GM12878 (cell line): Measurements from ENCODE around the gene OR52I2. TPM values are rescaled to one million over a fixed set of nuclear protein-coding genes. Genes with fewer than 3 reads are reported as not detected.

Source experiments
- ATAC-seq: fragments of 200-7000 bp; cut with Tn5 transposase; 3 replicates; pipeline ENCODE4 v1.9.1; 2020; ENCODE audit warnings: mild to moderate bottlenecking, moderate library complexity
- BruUV-seq: library from RNA; stranded (reverse); fragments of 400-500 nt; replicated peaks from 2 replicates; lab custom pipeline; 2021; lab: Mats Ljungman, UMichigan
- CTCF ChIA-PET: fragments of 300-600 bp; sonication (Branson Sonifier 250); formaldehyde crosslinking; extraction: SDS; loops from one replicate; lab custom pipeline; 2021; ENCODE audit warnings: inconsistent platforms; lab: Yijun Ruan, JAX
- POLR2A ChIA-PET: fragments of 350-600 bp; formaldehyde crosslinking; extraction: SDS; loops from one replicate; lab custom pipeline; 2021; ENCODE audit warnings: inconsistent platforms; lab: Charles Lee
- RAD21 ChIA-PET: fragments of 300-600 bp; sonication (Branson Sonifier 250); formaldehyde crosslinking; loops from one replicate; lab custom pipeline; 2023; ENCODE audit warnings: antibody characterized with exemption; ENCODE audit not compliant: unreplicated experiment; lab: Charles Lee
- SMC1A ChIA-PET: fragments of 300-600 bp; sonication (Branson Sonifier 250); formaldehyde crosslinking; loops from one replicate; lab custom pipeline; 2023; ENCODE audit not compliant: unreplicated experiment, uncharacterized antibody; lab: Charles Lee
- DNase-seq: peaks from one replicate; pipeline ENCODE4 v3.0.0-alpha.2; 2011; ENCODE audit warnings: low read depth, low spot score
- FAIRE-seq: peaks from 3 replicates; lab custom pipeline; 2011; peaks lifted over from hg19 to GRCh38; lab: Jason Lieb, UNC
- H2AFZ ChIP-seq: 2 replicates; pipeline ENCODE4 v1.6.0; 2011; ENCODE audit warnings: low read depth, low read length, control low read depth; ENCODE audit not compliant: control insufficient read depth
- H3K27ac ChIP-seq: 2 replicates; pipeline ENCODE4 v1.5.1; 2011; ENCODE audit warnings: control low read depth; ENCODE audit not compliant: control insufficient read depth, insufficient read depth
- H3K27me3 ChIP-seq, 2 experiments: replicated peaks in 1 of 2; 2 replicates each; pipeline versions ENCODE4 v1.6.0 to v1.6.1; 2011; ENCODE audit warnings: low read length in 1 of 2; ENCODE audit not compliant: control insufficient read depth in 2 of 2, insufficient read depth in 2 of 2
- H3K36me3 ChIP-seq, 2 experiments: 2 replicates each; pipeline ENCODE4 v1.5.1; 2011; ENCODE audit warnings: low read length in 1 of 2; ENCODE audit not compliant: control insufficient read depth in 2 of 2, insufficient read depth in 2 of 2
- H3K4me1 ChIP-seq: 2 replicates; pipeline ENCODE4 v1.6.1; 2011; ENCODE audit warnings: mild to moderate bottlenecking, low read length, moderate library complexity, mixed read lengths; ENCODE audit not compliant: control insufficient read depth, insufficient read depth
- H3K4me2 ChIP-seq: 2 replicates; pipeline ENCODE4 v1.6.0; 2011; ENCODE audit warnings: control low read depth; ENCODE audit not compliant: control insufficient read depth, insufficient read depth
- H3K4me3 ChIP-seq: fragments of 200-600 bp; sonication (generic); 2 replicates; pipeline ENCODE4 v1.5.1; 2016
- H3K79me2 ChIP-seq: 2 replicates; pipeline ENCODE4 v1.6.0; 2011; ENCODE audit warnings: low read length; ENCODE audit not compliant: control insufficient read depth, insufficient read depth
- H3K9ac ChIP-seq: 2 replicates; pipeline ENCODE4 v1.8.0; 2011; ENCODE audit warnings: low read length, control low read depth, mixed read lengths; ENCODE audit not compliant: control insufficient read depth, insufficient read depth
- H3K9me3 ChIP-seq: replicated peaks from 3 replicates; pipeline ENCODE4 v1.5.1; 2011; ENCODE audit warnings: mild to moderate bottlenecking, low read length; ENCODE audit not compliant: control insufficient read depth, insufficient read depth
- H4K20me1 ChIP-seq: 2 replicates; pipeline ENCODE4 v1.6.0; 2011; ENCODE audit not compliant: control insufficient read depth, insufficient read depth
- CTCF ChIP-seq, 3 experiments: IDR thresholded peaks in 2 of 3; conservative IDR thresholded peaks in 1 of 3; 2 replicates each; pipeline ENCODE4 v1.5.1; 2011; ENCODE audit warnings: low read depth in 3 of 3, low read length in 3 of 3, mild to moderate bottlenecking in 3 of 3, control low read depth in 2 of 3, moderate library complexity in 2 of 3, inconsistent platforms in 1 of 3, mixed read lengths in 1 of 3; ENCODE audit not compliant: control insufficient read depth in 2 of 3, insufficient read depth in 1 of 3; ENCODE audit errors: extremely low read depth in 1 of 3
- HSF1 ChIP-seq: fragments of 150-350 bp; IDR thresholded peaks from 2 replicates; pipeline ENCODE4 v1.6.1; 2014; ENCODE audit warnings: mild to moderate bottlenecking, low read depth, low read length
- IKZF2 ChIP-seq, 2 experiments: fragments of 450-650 bp; IDR thresholded peaks; 2 replicates each; pipeline ENCODE4 v1.6.1; 2017; ENCODE audit warnings: mild to moderate bottlenecking in 2 of 2, moderate library complexity in 2 of 2
- MTA2 ChIP-seq: fragments of 450-650 bp; IDR thresholded peaks from 2 replicates; pipeline ENCODE4 v1.6.1; 2016; ENCODE audit warnings: low read depth, mild to moderate bottlenecking, moderate library complexity
- RAD51 ChIP-seq: fragments of 450-650 bp; IDR thresholded peaks from 2 replicates; pipeline ENCODE4 v1.6.1; 2016; ENCODE audit warnings: moderate library complexity, mild to moderate bottlenecking, inconsistent platforms
- SREBF2 ChIP-seq: IDR thresholded peaks from 2 replicates; pipeline ENCODE4 v1.6.1; 2012; ENCODE audit warnings: mild to moderate bottlenecking, low read length
- TBL1XR1 ChIP-seq: IDR thresholded peaks from 2 replicates; pipeline ENCODE4 v1.6.1; 2012; ENCODE audit warnings: low read depth, low read length, improper control_type of control experiment
- YY1 ChIP-seq: IDR thresholded peaks from 2 replicates; pipeline ENCODE4 v1.6.1; 2011; ENCODE audit warnings: low read depth, mild to moderate bottlenecking, low read length
- ZBTB11 ChIP-seq: fragments of 450-650 bp; formaldehyde crosslinking; IDR thresholded peaks from 2 replicates; pipeline ENCODE4 v1.5.0; 2022; ENCODE audit warnings: mild to moderate bottlenecking, missing genetic modification characterization
- whole genome bisulfite sequencing: methylation state at CpG from one replicate; pipeline ENCODE4 v1.1.6; 2016; ENCODE audit warnings: low lambda C conversion rate; ENCODE audit not compliant: insufficient replicate concordance, insufficient coverage; ENCODE audit errors: missing lambda C conversion rate; 5-methylcytosine and 5-hydroxymethylcytosine counted together
- in situ Hi-C: fragments of 300-500 bp; cut with MboI; formaldehyde crosslinking; loops from 9 replicates; pipeline ENCODE4 v1.14.3; 2018; ENCODE audit warnings: mixed read lengths
- intact Hi-C: fragments of 100-400 bp; cut with micrococcal nuclease; formaldehyde crosslinking; loops from one replicate; pipeline ENCODE4 v1.14.2; 2022; ENCODE audit not compliant: unreplicated experiment
- polyA plus RNA-seq, 11 experiments: library from polyadenylated mRNA; depleted of rRNA in 4 of 11; unstranded in 6 of 11; stranded (reverse) in 5 of 11; fragments of >200 nt; fragmentation: Nextera tagmentation in 4 of 11; fragmentation: Illumina TruSeq in 1 of 11; extraction: Ambion mirVana in 4 of 11; extraction: Trizol in 1 of 11; gene quantifications; 1 replicate in 1 of 11; 2 replicates in 10 of 11; pipeline versions ENCODE4 v1.2.1 to v1.2.3, GENCODE V29; 2011 to 2016; ENCODE audit warnings: inconsistent platforms in 2 of 11, missing spikeins in 2 of 11, low read depth in 1 of 11
- total RNA-seq, 4 experiments: library from RNA; depleted of rRNA in 3 of 4; stranded (reverse); fragments of >200 nt in 3 of 4; fragmentation: Illumina TruSeq in 1 of 4; extraction: Trizol in 1 of 4; gene quantifications; 2 replicates each; pipeline versions ENCODE4 v1.2.1 to v1.2.3, GENCODE V29; 2013 to 2021
- TF ChIP-seq, protein P1 (sequence below): fragments of 450-650 bp; IDR thresholded peaks from 2 replicates; pipeline ENCODE4 v1.6.1; 2018; ENCODE audit warnings: borderline replicate concordance, mild to moderate bottlenecking; ENCODE audit not compliant: partially characterized antibody

OR52I2 gene
- total and polyA plus RNA-seq, 10 of the 15 experiments (the other 5 are each of a cell fraction or from before 2014, with no cell fraction given) = 0.04 to 0.05 TPM; not detected in 8

GRCh38 chr11:4539603-4540219 is 41.8 kb upstream of the OR52I2 start:
- Histone ChIP-seq H3K36me3 (no peaks in the 10 kb centered on the region), H3K27me3 (no peaks in the 10 kb centered on the region; a peak in 1 of 4 replicates), H4K20me1 (no peaks in the 10 kb centered on the region), H2AFZ (no peak overlapping the region), H3K4me3 (no peak overlapping the region), H3K27ac (no peak overlapping the region), H3K79me2 (no peaks in the 10 kb centered on the region), H3K9ac (no peak overlapping the region), H3K9me3 (no peaks in the 10 kb centered on the region), H3K4me1 (no peaks in the 10 kb centered on the region), H3K4me2 (no peak overlapping the region)
- in situ Hi-C loops (loop anchor here (5.0 kb wide), 1 partner anchor 357 kb away; no protein-coding TSS in a partner anchor), intact Hi-C loops (loop anchor here (1.0 kb wide), 1 partner anchor 352 kb away; no protein-coding TSS in a partner anchor)
- FAIRE-seq (peak; percentile 52), DNase-seq (no peak), ATAC-seq (peak; percentile 90)
- CTCF ChIA-PET = interaction anchor here (0.6 to 7.7 kb wide), 12 partner anchors 10 to 1892 kb away, joined by 3 to 122 read pairs (median 4); no protein-coding TSS in a partner anchor
- RAD21 ChIA-PET = interaction anchor here (1.4 to 2.7 kb wide), 3 partner anchors 48 to 357 kb away, joined by 3 to 12 read pairs (median 7); no protein-coding TSS in a partner anchor
- WGBS = 2% methylated on average over 3 of the region's 3 CpGs
- no TSS peak for BruUV-seq
- POLR2A ChIA-PET = no interaction called here
- SMC1A ChIA-PET = interaction anchor here (0.6 to 3.0 kb wide), 7 partner anchors 13 to 353 kb away, joined by 3 to 28 read pairs (median 3); no protein-coding TSS in a partner anchor
- peak; percentile 57 to 68 (median 64) for TF ChIP-seq CTCF (IDR thresholded peaks at IDR 0.05 in 2 of 3, conservative IDR thresholded peaks at IDR 0.05 in 1 of 3; ENCODE audit: control insufficient read depth in 2 of 3, extremely low read depth in 1 of 3, insufficient read depth in 1 of 3, low read depth in 3 of 3, low read length in 3 of 3)
- TF ChIP-seq, protein P1, sequence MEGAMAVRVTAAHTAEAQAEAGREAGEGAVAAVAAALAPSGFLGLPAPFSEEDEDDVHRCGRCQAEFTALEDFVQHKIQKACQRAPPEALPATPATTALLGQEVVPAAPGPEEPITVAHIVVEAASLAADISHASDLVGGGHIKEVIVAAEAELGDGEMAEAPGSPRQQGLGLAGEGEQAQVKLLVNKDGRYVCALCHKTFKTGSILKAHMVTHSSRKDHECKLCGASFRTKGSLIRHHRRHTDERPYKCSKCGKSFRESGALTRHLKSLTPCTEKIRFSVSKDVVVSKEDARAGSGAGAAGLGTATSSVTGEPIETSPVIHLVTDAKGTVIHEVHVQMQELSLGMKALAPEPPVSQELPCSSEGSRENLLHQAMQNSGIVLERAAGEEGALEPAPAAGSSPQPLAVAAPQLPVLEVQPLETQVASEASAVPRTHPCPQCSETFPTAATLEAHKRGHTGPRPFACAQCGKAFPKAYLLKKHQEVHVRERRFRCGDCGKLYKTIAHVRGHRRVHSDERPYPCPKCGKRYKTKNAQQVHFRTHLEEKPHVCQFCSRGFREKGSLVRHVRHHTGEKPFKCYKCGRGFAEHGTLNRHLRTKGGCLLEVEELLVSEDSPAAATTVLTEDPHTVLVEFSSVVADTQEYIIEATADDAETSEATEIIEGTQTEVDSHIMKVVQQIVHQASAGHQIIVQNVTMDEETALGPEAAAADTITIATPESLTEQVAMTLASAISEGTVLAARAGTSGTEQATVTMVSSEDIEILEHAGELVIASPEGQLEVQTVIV = no peak
- TF ChIP-seq YY1 = 0 out of 2 replicates have a peak, but pooled peaks have one; percentile 19
- TF ChIP-seq MTA2 = no peak
- TF ChIP-seq HSF1 = no peak
- no peak for TF ChIP-seq TBL1XR1
- no peak for TF ChIP-seq ZBTB11 (CRISPR knock-in tag)
- no peak for TF ChIP-seq RAD51
- no peak for TF ChIP-seq SREBF2
- no peak for TF ChIP-seq IKZF2 (IDR thresholded peaks at IDR 0.05)
